Inferior parietal cortex (tissue), 1 donor: Measurements from ENCODE around the gene KIF2A.
"Not testable (repeated sequence)": the region's sequence is repeated elsewhere in the genome, so short reads cannot be mapped to it uniquely, and the experiment has no call there.

Experiments
- DNase-seq: peaks from one replicate; pipeline ENCODE4 v3.0.0-alpha.2; 2016; ENCODE audit errors: extremely low spot score

Gene KIF2A

DNA sequence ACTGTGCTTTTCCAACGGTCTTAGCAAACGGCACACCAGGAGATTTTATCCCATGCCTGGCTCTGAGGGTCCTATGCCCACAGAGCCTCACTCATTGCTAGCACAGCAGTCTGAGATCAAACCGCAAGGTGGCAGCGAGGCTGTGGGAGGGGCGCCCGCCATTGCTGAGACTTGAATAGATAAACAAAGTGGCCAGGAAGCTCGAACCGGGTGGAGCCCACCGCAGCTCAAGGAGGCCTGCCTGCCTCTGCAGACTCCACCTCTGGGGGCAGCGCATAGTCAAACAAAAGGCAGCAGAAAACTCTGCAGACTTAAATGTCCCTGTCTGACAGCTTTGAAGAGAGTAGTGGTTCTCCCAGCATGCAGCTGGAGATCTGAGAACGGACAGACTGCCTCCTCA lies 14.2 kb upstream of the KIF2A start:
- not testable (repeated sequence) for DNase-seq

DNA sequence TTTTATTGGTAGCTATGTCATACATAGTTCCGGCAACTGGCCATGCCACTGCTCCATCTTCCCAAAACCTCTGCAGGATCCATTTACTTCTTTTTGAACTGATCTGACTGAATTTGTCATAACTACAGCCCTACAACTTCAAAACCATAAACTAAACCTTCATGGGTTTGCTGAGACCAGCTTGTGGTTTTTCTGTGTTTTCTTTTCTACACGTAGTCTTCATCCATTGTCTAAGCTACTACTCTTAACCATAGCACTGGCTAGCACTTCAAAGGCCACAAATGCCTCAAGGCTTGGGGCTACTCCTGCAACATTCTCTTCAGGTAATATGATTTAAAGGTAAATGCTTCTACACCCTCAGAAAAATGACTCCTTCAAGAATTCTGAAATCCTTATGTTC lies 9.0 kb upstream of the KIF2A start:
- no peak for DNase-seq

GRCh38 chr5:62298118-62298517 lies 7.9 kb upstream of the KIF2A start:
- DNase-seq = no peak

GRCh38 chr5:62299101-62299500 lies 6.9 kb upstream of the KIF2A start:
- DNase-seq = no peak

DNA sequence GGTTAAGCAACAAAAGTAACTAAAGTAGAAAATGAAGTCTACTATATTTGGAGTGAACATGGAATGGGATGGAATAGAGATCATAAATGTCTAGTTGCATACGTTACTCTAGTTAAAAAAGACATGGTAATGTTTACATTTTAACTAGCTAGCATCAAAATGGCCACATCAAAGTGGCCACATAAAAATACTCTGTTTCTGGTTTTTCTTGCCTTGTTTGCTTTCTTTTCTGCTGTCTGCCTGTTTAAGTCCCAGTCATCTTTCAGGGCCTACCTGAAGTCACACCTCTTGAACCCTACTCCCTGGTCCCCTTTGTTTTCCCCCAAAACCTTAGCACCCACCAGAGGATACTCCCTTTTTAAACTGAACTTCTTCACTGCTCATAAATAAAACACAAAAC lies 6.4 kb upstream of the KIF2A start:
- DNase-seq = no peak

GRCh38 chr5:62305358-62305714 lies 670 bp upstream of the KIF2A start:
- no peak for DNase-seq

- no peak for DNase-seq
These were observed 403 bp downstream of the KIF2A start for GRCh38 chr5:62306323-62306895.

GRCh38 chr5:62306896-62307689 lies 1.1 kb downstream of the KIF2A start:
- no peak for DNase-seq

DNA sequence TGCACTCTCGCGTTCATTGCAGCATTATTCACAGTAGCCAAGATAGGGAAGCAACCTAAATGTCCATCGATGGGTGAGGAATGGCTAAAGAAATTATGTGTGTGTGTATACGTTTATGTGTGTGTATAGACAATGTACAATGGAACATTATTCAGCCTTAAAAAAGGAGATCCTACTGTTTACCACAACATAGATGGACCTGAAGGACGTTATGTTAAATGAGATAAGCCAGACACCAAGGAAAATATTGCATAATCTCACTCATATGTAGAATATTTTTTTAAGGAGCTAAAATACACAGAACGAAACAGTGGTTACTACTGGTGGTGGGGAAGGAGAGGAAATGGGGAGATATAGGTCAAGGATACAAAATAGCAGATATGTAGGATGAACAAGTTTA lies 2.4 kb downstream of the KIF2A start:
- DNase-seq = no peak

DNA sequence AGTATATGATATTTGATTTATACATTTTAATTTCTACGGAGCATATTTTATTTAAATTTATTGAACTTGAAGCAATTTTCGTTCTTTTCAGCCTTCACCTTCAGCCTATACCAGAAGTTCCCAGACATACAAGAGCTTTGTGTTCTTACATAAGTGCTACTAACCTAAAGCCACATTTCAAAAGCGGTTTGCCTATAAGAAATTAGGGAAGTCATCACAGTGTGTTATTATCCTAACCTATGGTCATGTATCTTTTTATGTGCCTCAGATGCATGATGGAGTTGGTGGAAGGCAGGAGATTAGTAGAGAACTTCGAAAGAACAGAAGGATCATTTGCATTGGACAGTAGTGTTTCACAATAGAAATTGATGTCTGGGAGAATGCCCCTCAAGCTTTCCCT lies 3.1 kb downstream of the KIF2A start:
- DNase-seq = no peak

- DNase-seq = no peak
These were observed 4.6 kb downstream of the KIF2A start for GRCh38 chr5:62310426-62311143.

GRCh38 chr5:62312036-62312435 lies 6.0 kb downstream of the KIF2A start:
- no peak for DNase-seq

DNA sequence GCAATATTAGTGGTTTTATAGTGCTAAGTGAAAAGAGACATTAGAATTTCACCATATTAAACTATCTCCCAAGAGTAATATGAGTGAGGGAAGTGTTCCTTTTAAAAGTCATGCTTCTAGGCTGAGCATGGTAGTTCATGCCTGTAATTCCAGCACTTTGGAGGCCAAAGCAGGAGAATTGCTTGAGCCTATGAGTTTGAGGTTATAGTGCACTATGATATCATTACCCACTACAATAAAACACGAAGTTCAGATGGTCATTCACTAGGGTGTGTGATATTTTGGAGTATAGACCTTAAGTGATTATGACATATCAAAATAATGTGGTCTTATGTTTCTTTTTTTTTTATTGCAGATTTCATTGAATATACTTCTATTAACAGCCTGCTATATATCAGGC lies 6.7 kb downstream of the KIF2A start:
- DNase-seq = no peak

DNA sequence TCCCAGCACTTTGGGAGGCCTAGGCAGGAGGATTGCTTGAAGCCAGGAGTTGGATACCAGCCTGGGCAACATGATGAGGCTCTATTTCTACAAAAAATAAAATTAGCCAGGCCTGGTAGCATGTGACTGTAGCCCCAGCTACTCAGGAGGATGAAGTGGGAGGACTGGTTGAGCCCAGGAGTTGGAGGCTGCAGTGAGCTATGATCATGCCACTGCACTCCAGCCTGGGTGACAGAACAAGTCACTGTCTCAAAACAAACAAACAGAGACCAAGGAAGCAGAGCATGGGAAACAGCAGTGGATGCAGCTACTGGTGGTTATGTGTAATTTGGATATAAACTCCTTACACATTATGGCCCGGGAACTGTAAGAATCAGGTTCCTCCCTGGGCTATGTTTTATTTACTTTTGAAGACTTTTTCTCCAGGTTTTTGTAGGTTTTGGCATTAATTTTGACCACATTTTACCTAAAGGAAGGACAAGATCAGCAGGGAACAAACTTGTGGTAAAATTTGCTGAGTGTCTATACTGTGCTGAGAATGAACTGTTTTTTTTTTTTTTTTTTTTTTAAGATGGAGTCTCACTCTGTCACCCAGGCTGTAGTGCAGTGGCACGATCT lies 8.3 kb downstream of the KIF2A start:
- DNase-seq = no peak

- DNase-seq = no peak
These were observed 9.6 kb downstream of the KIF2A start for GRCh38 chr5:62315376-62316175.

DNA sequence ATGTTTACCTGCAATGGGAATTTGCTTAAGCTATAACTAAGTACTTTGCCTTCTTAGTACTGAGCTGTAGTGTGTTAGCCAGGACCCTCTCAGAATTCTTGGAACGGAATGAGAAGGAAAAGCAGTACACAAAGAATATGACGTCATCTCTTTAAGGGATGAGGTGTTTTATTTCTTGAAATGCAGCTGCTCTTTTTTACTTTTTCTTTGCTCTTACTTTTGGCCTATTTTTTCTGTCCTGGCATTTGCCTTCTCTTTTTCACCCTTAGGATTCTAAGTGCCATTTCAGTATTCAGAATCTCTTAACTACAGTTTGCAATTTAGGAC lies 10.1 kb downstream of the KIF2A start:
- DNase-seq = no peak

DNA sequence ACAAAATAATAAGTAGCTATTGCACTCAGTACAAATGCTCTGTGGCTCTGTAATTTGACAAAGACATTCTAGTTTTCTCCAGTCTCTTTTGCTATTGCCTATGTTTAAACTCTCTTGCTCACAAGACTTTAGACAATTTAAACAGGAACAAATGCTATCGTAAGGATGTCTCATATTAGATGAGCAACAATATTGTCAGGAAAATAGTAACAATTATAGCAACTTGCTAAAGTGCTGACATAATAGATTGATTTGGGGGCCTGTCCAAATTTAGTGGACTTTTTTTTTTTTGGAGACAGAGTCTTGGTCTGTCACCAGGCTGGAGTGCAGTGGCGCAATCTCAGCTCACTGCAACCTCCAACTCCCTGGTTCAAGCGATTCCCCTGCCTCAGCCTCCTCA lies 11.8 kb downstream of the KIF2A start:
- no peak for DNase-seq

DNA sequence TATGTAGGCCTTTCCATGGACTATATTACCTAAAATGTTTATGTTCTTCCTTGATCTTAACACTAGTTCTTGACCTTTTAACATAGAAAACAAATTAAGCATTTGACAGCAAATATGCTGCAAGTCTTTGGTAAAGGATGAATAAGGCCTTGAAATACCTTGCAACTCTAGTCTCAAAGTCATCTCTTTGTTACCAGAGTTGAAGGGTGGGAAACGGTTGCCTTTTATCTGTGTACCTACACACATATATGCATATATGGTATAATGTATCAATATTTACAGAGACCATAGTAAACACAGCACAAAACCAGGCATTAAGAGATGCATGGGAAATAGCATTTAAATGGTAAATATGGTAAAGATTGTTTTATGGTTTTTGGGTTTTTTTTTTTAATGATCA lies 16.5 kb downstream of the KIF2A start:
- DNase-seq = no peak

DNA sequence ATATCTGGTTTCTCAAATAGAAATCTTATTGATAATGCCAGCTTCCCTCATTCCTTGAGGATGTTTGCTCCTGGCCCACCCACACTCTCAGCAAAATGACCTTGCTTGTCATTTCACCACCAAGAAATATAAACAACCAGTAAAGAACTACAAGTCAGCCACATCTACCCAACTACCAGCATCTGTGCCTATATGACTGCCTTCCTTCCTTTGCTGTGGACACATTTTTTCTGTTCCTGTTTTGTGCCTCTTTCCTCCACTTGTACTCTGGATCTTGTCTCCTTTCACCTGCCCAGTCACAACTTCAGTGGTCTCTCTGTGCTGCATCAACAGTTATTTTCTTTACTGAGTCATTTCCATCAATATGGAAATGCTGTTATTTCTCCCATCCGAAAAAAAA lies 20.3 kb downstream of the KIF2A start:
- no peak for DNase-seq

- DNase-seq = no peak
These were observed 20.7 kb downstream of the KIF2A start for GRCh38 chr5:62326702-62327101.

- no peak for DNase-seq
These were observed 21.4 kb downstream of the KIF2A start for GRCh38 chr5:62327138-62328053.
